Colonic mucosa (tissue), 4 donors: ENCODE results near the gene PDIK1L. TPM values are rescaled to one million over a fixed set of nuclear protein-coding genes. Genes with fewer than 3 reads are reported as not detected.
A peak's percentile ranks its signal among the peaks of the same experiment; 100 is the strongest.

Experiments used
- DNase-seq: peaks from one replicate; pipeline ENCODE4 v3.0.0-alpha.2; 2020
- H3K27ac ChIP-seq: fragments of 200-600 bp; one replicate; pipeline ENCODE4 v1.8.0; 2021
- H3K27me3 ChIP-seq: fragments of 200-600 bp; one replicate; pipeline ENCODE4 v1.8.0; 2021
- H3K36me3 ChIP-seq: fragments of 200-600 bp; one replicate; pipeline ENCODE4 v1.8.0; 2021
- H3K4me1 ChIP-seq: fragments of 200-600 bp; one replicate; pipeline ENCODE4 v1.8.0; 2021; ENCODE audit warnings: mild to moderate bottlenecking
- H3K4me3 ChIP-seq: fragments of 200-600 bp; one replicate; pipeline ENCODE4 v1.8.0; 2021
- H3K9ac ChIP-seq, 2 donors: one replicate each; pipeline ENCODE4 v1.7.0; 2013; ENCODE audit warnings: control low read depth in 2 of 2, low read depth in 2 of 2, low read length in 2 of 2
- H3K9me3 ChIP-seq: fragments of 200-600 bp; one replicate; pipeline ENCODE4 v1.8.0; 2021
- CTCF ChIP-seq: fragments of 200-600 bp; IDR thresholded peaks from one replicate; pipeline ENCODE4 v1.8.0; 2022; ENCODE audit warnings: antibody characterized with exemption, mild to moderate bottlenecking
- intact Hi-C: fragments of 100-400 bp; cut with DNase I; formaldehyde crosslinking; loops from one replicate; pipeline ENCODE4 v1.14.1; 2022
- total RNA-seq, 2 donors: library from RNA; stranded (reverse); fragmentation: NEBNext Ultra II Directional in 1 of 2; extraction: Animal tissue kit (Norgen Biotek cat#: 25700) in 1 of 2; gene quantifications; one replicate each; pipeline ENCODE4 v1.2.1, GENCODE V29; 2021
- donor health status: healthy.
- donor health status: DM: no; HTN: no; CAD: no.
- donor health status: DM: no; HTN: no; CAD: no.

The PDIK1L gene
- total RNA-seq, 2 donors from 2014 or later = 12.5 to 14.8 TPM

DNA sequence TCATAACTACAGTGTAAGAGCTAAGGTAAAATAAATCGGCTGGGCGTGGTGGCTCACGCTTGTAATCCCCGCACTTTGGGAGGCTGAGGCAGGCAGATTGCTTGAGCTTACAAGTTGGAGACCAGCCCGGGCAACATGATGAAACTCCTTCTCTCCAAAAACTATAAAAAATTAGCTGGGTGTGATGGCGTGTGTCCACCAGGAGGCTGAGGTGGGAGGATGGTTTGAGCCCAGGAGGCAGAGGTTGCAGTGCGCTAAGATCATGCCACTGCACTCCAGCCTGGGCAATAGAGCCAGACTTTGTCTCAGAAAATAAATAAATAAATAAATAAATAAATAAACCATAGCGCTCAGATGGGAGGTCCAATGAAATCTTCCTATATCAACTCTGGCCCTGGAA is 30.5 kb downstream of the PDIK1L start:
- intact Hi-C loops = no loop called here
- TF ChIP-seq CTCF = no peak
- H3K9ac ChIP-seq = no peak overlapping the region
- H3K27me3 ChIP-seq = no peaks in the 10 kb centered on the region
- no peaks in the 10 kb centered on the region for H3K36me3 ChIP-seq
- H3K4me3 ChIP-seq = no peak overlapping the region
- no peak overlapping the region for H3K27ac ChIP-seq
- DNase-seq = no peak
- no peaks in the 10 kb centered on the region for H3K4me1 ChIP-seq
- no peaks in the 10 kb centered on the region for H3K9me3 ChIP-seq

GRCh38 chr1:26145041-26145959 is 33.7 kb downstream of the PDIK1L start:
- DNase-seq = peak; percentile 88
- TF ChIP-seq CTCF = peak; percentile 64
- no peaks in the 10 kb centered on the region for H3K4me1 ChIP-seq
- H3K27me3 ChIP-seq = no peaks in the 10 kb centered on the region
- no peak overlapping the region for H3K27ac ChIP-seq
- H3K36me3 ChIP-seq = no peaks in the 10 kb centered on the region
- H3K9ac ChIP-seq = no peak overlapping the region
- no peaks in the 10 kb centered on the region for H3K9me3 ChIP-seq
- H3K4me3 ChIP-seq = no peak overlapping the region
- intact Hi-C loops = loop anchor here (5.0 kb wide), 1 partner anchor 108 kb away; no protein-coding TSS in a partner anchor

DNA sequence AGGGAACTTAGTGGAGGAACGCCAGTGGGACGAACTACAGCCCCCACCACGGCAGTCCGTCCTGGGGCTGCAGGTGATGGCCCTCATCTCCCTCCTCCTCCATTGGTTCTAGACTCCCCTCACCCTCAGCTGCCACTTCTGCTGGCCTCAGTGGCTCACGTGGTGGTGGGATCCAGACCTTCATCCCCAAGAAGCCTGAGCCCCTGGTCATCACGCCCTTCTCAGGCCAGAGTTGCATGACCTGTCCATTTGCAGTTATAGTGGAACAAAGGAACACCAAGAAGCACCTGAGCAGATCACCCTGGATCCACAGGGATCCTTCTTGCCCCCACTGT is 34.3 kb downstream of the PDIK1L start:
- Histone ChIP-seq H3K36me3 (no peaks in the 10 kb centered on the region), H3K27ac (no peak overlapping the region), H3K4me1 (no peaks in the 10 kb centered on the region), H3K4me3 (no peak overlapping the region), H3K27me3 (no peaks in the 10 kb centered on the region), H3K9ac (no peak overlapping the region), H3K9me3 (no peaks in the 10 kb centered on the region)
- intact Hi-C loops = loop anchor here (2.0 to 5.0 kb wide), 2 partner anchors 41 to 109 kb away; no protein-coding TSS in a partner anchor
- DNase-seq = no peak
- TF ChIP-seq CTCF = no peak

DNA sequence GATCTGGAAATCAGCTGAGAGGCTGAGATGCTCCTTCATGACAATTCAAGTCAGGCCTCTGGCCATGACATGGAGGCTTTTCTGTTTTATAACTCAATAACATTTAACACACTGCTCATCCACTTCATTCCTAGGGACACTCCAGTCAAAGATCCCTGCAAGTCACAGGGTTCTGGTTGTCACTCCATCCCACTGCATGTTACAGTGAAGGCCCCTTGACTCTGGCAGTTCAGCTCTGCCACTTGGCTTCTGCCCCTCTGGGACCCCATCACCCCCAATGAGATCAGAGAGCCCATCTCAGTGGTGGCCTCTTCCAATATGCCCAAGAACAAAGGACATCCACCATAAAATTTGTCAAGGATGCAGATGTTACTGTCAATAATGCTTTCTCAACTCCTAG is 37.3 kb downstream of the PDIK1L start:
- no peak for DNase-seq

DNA sequence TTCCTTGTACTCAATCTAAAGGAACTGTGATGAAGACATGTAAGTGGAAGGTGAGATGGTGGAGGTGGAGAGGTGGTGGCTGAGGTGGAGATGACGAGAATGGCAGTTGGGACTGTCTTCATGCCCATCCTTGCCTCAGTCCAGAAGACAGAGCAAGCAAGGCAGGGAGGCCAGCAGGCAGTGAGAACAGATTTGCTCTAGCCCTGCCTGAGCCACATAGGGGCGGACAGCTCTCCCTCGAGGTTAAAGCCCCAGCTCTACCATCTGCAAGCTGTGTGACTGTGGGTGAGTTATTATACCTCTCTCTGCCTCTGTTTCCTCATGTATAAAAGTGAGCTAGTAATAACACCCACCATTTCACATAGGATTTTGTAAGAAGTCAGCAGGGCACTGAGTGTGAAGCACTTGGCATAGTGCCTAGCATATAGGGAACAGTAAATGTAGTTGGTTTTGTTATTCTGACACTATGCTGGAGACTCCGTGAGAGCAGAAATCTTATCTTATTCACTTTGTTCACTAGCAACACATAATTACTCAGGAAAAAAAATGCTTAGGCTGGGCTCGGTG is 42.4 kb downstream of the PDIK1L start:
- Histone ChIP-seq H3K9ac (no peak overlapping the region), H3K9me3 (no peaks in the 10 kb centered on the region), H3K36me3 (no peaks in the 10 kb centered on the region), H3K4me1 (no peaks in the 10 kb centered on the region), H3K27me3 (no peaks in the 10 kb centered on the region), H3K27ac (no peak overlapping the region), H3K4me3 (no peak overlapping the region)
- no peak for TF ChIP-seq CTCF
- intact Hi-C loops = no loop called here
- DNase-seq = no peak

More for the DNA sequence above, 37.3 kb downstream of the PDIK1L start:
- no peak overlapping the region for H3K27ac ChIP-seq
- no peaks in the 10 kb centered on the region for H3K9me3 ChIP-seq
- no peaks in the 10 kb centered on the region for H3K27me3 ChIP-seq
- H3K36me3 ChIP-seq = no peaks in the 10 kb centered on the region
- no peak overlapping the region for H3K9ac ChIP-seq
- H3K4me3 ChIP-seq = no peak overlapping the region
- intact Hi-C loops = loop anchor here (5.0 kb wide), 1 partner anchor 112 kb away; no protein-coding TSS in a partner anchor
- H3K4me1 ChIP-seq = no peaks in the 10 kb centered on the region
- no peak for TF ChIP-seq CTCF
